HG03175 (cell line): ENCODE data around the gene NEDD4L.

ENCODE experiments used
- ATAC-seq: cut with Tn5 transposase; IDR thresholded peaks from one replicate; pipeline ENCODE4 v1.9.1; 2021; ENCODE audit warnings: mild to moderate bottlenecking, moderate library complexity; ENCODE audit not compliant: unreplicated experiment

The NEDD4L gene

GRCh38 chr18:58336605-58337004 is 292.6 kb downstream of the NEDD4L start:
- ATAC-seq = no peak

- ATAC-seq = no peak
Measured at GRCh38 chr18:58337285-58337684, 293.3 kb downstream of the NEDD4L start.

- no peak for ATAC-seq
Measured at GRCh38 chr18:58337686-58338085, 293.7 kb downstream of the NEDD4L start.

GRCh38 chr18:58338141-58338540 is 294.1 kb downstream of the NEDD4L start:
- ATAC-seq = no peak

GRCh38 chr18:58338961-58339592 is 295.1 kb downstream of the NEDD4L start:
- ATAC-seq = no peak

DNA sequence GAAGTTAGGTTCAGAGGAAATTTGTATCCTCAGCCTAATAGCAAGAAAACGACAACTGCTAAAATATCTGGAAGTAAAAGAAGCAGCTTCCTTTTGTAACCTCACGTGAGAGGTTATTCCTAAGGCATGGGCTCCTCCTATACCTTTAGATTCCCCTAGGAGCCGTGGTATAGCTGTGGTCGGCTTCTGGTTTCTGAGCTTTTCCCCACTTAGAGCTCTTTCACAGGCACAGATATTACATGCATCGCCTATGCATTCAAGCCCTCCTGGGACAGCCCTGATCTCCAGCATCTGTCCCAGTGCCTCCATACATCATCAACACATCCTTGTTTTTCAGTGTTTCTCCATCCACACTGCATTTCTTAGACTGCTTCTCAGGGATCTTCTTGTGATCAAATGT is 295.9 kb downstream of the NEDD4L start:
- no peak for ATAC-seq

DNA sequence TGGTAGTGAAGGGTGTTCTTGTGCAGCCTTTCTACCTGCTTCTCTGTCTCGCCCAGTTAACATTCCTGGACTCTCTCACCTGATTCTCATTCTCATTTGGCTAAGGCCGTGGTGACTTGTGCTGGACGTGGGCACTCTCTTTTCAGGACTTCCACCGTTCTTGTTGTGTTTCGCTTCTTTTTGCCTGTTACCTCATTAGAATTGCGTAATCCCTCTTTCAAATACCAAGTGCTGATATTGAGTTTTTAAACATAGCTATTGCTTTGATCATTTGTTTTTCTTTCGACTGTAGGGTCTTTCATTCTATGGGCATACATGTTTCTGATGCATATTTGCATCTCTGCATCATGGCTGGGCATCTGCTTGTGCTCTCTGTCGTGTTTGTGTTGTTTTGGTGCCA is 297.9 kb downstream of the NEDD4L start:
- no peak for ATAC-seq

- ATAC-seq = no peak
Measured at GRCh38 chr18:58344080-58344670, 300.1 kb downstream of the NEDD4L start.

GRCh38 chr18:58344861-58345463 is 300.9 kb downstream of the NEDD4L start:
- ATAC-seq = no peak

DNA sequence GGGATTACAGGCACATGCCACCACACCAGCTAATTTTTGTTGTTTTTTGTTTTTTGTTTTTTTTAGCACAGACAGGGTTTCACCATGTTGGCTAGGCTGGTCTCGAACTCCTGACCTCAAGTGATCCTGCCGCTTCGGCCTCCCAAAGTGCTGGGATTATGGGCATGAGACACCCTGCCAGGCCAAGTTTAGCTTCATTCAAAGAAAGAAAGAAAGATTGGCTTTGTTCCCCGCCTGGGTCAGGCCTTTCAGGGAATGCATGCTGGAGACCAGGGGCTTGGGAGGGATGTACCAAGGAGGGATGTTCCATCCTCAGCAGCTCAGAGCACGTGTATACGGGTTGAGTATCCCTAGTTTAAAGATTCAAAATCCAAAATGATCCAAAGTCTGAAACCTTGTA is 301.8 kb downstream of the NEDD4L start:
- no peak for ATAC-seq

- no peak for ATAC-seq
Measured at GRCh38 chr18:58347135-58347534, 303.1 kb downstream of the NEDD4L start.

GRCh38 chr18:58348517-58348916 is 304.5 kb downstream of the NEDD4L start:
- ATAC-seq = no peak

DNA sequence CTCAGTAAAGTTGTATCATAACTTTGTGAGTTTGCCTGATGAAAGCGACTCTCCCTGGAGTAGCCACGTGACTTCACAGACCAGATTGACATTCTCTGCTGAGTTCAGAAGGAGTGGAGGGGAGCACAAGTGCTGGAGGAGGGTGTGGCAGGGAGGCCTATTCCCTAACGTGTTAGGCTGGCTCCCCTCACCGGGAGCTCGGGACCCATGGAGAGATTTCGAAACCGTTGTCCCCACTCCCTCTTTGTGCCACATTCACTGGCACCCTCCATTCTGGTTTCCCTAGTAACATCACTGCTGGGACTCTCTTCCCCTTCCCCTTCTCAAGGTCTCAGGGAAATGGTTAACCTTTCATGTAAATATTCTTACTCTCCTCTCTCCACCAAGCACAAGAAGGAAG is 304.9 kb downstream of the NEDD4L start:
- no peak for ATAC-seq

DNA sequence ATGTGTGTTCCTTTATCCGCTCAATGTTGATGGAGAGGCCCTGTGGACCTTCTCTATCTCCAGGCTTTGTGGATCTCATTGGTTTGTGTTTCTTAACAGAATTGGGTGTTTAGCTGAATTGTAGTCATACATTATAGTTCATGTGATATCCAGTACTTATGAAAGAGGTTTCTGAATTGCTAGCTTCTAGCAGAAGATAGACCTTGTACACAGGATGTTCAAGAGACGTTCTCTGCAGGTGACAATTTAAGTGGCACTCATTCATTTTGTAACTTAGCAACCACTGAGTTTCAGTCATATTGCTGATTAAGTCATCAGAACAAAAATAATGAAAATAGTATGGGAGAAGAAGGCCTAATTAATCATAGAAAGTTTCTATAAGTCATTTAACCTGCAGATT is 305.6 kb downstream of the NEDD4L start:
- ATAC-seq = no peak

DNA sequence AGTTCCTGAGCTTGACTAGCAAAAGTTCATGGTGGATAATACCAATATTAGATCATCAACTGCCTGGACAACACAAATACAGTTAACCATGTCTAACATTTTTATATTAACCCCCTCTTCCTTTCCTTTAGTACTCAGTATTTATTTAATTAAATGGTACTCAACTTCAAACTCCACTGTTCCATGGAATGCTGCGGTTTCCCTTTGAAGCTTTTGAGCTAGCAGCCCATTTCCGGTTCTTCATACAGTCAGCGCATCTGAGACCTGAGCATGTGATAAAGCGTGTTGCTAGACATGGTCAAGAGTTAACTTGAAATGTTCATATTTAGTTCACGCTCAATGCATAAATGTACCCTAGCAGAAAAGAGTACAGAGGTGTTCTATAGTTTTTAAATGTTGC is 306.5 kb downstream of the NEDD4L start:
- ATAC-seq = no peak

- ATAC-seq = no peak
Measured at GRCh38 chr18:58351776-58352175, 307.8 kb downstream of the NEDD4L start.

GRCh38 chr18:58353581-58353980 is 309.6 kb downstream of the NEDD4L start:
- no peak for ATAC-seq

DNA sequence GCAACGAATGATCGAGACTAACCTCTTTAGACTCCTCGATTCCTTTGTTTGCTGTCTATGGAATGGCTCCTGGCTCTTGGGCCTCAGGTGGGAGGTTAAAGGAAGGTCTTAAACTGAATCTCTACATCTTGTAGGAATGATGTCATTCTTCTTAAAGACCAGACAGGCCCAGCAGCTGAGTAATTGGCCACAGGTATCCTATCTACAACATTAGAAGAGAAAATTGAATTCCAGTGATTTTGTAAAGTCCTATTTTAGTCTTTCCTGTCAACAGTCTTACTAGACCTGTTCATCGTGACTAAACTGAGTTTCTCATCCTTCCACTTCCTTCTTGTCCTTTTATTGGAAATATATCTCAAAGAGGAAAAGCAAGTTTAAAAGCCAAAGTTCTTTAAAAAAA is 310.0 kb downstream of the NEDD4L start:
- ATAC-seq = no peak

GRCh38 chr18:58354791-58355190 is 310.8 kb downstream of the NEDD4L start:
- no peak for ATAC-seq

DNA sequence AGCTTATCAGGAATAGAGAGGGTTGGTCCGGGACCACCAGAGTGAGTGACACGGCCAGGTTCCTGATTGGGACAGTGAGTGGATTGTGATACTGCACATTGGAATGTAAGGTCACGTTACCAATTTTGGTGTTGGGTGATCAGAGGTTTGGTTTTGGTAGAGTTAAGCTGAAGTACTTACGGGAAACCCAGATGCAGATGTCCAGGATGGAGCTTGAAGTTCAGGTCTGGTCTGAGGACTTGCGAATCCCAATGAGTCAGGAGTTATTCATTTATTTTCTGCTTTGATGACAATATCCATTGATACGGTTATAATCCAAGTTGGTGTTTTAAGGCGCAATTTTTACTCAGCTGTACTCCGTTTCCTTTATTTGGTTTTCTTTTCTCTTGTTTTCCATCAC is 311.2 kb downstream of the NEDD4L start:
- no peak for ATAC-seq

DNA sequence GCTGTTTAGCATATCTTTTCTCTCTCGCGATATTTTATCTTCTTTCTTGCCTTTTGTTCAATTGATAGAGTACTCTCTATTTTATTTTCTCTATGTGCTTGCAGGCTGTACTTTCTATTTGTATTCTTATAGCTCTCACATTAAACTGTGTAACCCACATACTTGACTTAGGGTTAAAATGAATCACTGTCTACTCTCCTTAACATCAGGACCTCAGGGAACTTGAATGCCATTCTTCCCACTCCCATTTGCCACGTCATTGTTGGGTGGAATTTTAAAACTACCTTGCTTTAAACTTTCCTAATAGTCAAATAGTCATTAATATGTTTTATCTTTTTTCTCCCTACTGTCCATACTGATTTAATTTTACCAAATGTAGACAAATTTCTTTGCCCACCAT is 315.2 kb downstream of the NEDD4L start:
- ATAC-seq = no peak

DNA sequence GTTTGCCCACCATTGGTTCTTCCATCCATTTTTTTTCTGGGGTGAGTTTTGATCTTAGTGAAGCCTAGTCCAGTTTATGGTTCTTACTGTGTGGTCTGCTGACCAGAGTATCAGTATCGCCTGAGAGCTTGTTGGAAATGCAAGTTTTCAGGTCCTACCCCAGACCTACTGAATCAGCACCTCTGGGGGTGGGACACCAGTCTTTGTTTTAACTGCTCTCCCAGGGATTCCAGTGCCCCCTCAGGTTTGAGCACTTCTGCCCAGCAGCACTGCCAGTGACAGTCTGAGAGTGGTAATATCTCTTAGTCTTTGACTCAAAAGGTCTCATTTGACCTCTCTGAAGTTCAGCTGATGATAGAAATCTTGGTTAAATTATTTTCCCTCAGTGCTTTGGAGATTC is 315.6 kb downstream of the NEDD4L start:
- ATAC-seq = no peak

DNA sequence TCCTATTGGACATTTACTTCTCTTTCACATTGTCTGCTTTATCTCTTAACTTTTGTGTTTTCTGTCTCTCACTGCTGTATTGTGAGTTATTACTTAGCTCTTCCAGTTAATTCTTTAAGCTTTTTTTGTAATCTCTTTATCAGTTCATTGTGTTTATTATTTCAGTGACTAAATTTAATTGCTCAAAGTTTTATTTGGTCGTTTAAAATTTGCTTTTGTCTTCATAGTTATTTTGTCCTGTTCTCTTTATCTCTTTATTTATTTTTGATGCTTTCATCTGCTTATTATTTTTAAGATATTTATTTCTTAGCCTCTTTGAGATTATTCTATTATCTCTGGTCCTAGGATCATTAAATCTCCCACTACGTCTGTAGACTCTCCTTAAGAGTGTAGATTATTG is 316.3 kb downstream of the NEDD4L start:
- no peak for ATAC-seq
